K562 (cell line): ENCODE data around the gene ABLIM2. TPM values are rescaled to one million over a fixed set of nuclear protein-coding genes. Genes with fewer than 3 reads are reported as not detected.

ENCODE experiments used
- CBFA2T3 ChIP-seq: fragments of 450-650 bp; IDR thresholded peaks from 2 replicates; pipeline ENCODE4 v1.6.1; 2017
- E2F6 ChIP-seq, 2 experiments: IDR thresholded peaks; 2 replicates each; pipeline ENCODE4 v1.6.1; 2011; ENCODE audit warnings: borderline replicate concordance in 1 of 2, control low read depth in 1 of 2, low read depth in 1 of 2, low read length in 1 of 2, mild to moderate bottlenecking in 1 of 2, mixed read lengths in 1 of 2, moderate library complexity in 1 of 2; ENCODE audit not compliant: insufficient read depth in 1 of 2, insufficient read length in 1 of 2, poor library complexity in 1 of 2, severe bottlenecking in 1 of 2; ENCODE audit errors: extremely low read depth in 1 of 2
- L3MBTL2 ChIP-seq: fragments of 450-650 bp; IDR thresholded peaks from 2 replicates; pipeline ENCODE4 v1.6.1; 2016; ENCODE audit warnings: mild to moderate bottlenecking, moderate library complexity
- MCM3 ChIP-seq: fragments of 450-650 bp; IDR thresholded peaks from 2 replicates; pipeline ENCODE4 v1.6.1; 2016
- MGA ChIP-seq: fragments of 450-650 bp; IDR thresholded peaks from 2 replicates; pipeline ENCODE4 v1.6.1; 2016; ENCODE audit warnings: mild to moderate bottlenecking, moderate library complexity
- NR4A1 ChIP-seq, 2 experiments: fragments of 250-450 bp in 1 of 2; fragments of 450-650 bp in 1 of 2; sonication (Bioruptor Pico) in 1 of 2; IDR thresholded peaks; 2 replicates each; pipeline versions ENCODE4 v1.4.0 to v1.6.1; 2016 to 2020; ENCODE audit warnings: mild to moderate bottlenecking in 2 of 2, missing compliant biosample characterization in 1 of 2, missing genetic modification characterization in 1 of 2, moderate library complexity in 1 of 2
- PRPF4 ChIP-seq: fragments of 200-400 bp; formaldehyde crosslinking; IDR thresholded peaks from one replicate; pipeline ENCODE4 v1.6.1; 2017; ENCODE audit warnings: low read length, low read depth, mild to moderate bottlenecking; ENCODE audit not compliant: insufficient read depth, poor library complexity, severe bottlenecking
- SRSF9 ChIP-seq: fragments of 200-400 bp; formaldehyde crosslinking; IDR thresholded peaks from 2 replicates; pipeline ENCODE4 v1.6.1; 2017; ENCODE audit warnings: low read depth, low read length, borderline replicate concordance
- ZBTB17 ChIP-seq: fragments of 450-650 bp; formaldehyde crosslinking; IDR thresholded peaks from 2 replicates; pipeline ENCODE4 v1.4.0; 2020; ENCODE audit warnings: mild to moderate bottlenecking
- ZHX1 ChIP-seq: fragments of 150-350 bp; conservative IDR thresholded peaks from 2 replicates; pipeline ENCODE4 v1.6.1; 2014; ENCODE audit warnings: low read length
- polyA plus RNA-seq, 8 experiments: library from polyadenylated mRNA; depleted of rRNA in 4 of 8; stranded (reverse) in 5 of 8; unstranded in 3 of 8; fragments of >200 nt; fragmentation: Nextera tagmentation in 2 of 8; fragmentation: Illumina TruSeq in 1 of 8; extraction: Ambion mirVana in 2 of 8; extraction: Trizol in 1 of 8; gene quantifications; 2 replicates each; pipeline versions ENCODE4 v1.2.1 to v1.2.3, GENCODE V29; 2011 to 2014; ENCODE audit warnings: inconsistent platforms in 1 of 8, missing spikeins in 1 of 8
- total RNA-seq, 7 experiments: library from RNA; depleted of rRNA in 6 of 7; stranded (reverse); fragments of >200 nt in 6 of 7; fragmentation: Illumina TruSeq in 2 of 7; extraction: Trizol in 2 of 7; gene quantifications; 2 replicates each; pipeline versions ENCODE4 v1.2.1 to v1.2.3, GENCODE V29; 2011 to 2021; ENCODE audit warnings: low replicate concordance in 1 of 7

Gene ABLIM2
- total and polyA plus RNA-seq, 9 of the 15 experiments (the other 6 are each of a cell fraction or from before 2014, with no cell fraction given) = not detected

- TF ChIP-seq MGA (peak; percentile 80), PRPF4 (no peak), SRSF9 (no peak), MCM3 (no peak), NR4A1 (CRISPR knock-in tag; IDR thresholded peaks at IDR 0.05) (peak; percentile 70; the same call in 1 of the 2 replicates), NR4A1 (tag; IDR thresholded peaks at IDR 0.05) (peak; percentile 54; the same call in 1 of the 2 replicates), L3MBTL2 (peak; percentile 73; the same call in 1 of the 2 replicates), ZHX1 (no peak), CBFA2T3 (peak; percentile 28), E2F6 (IDR thresholded peaks at IDR 0.05; ENCODE audit: borderline replicate concordance in 1 of 2, extremely low read depth in 1 of 2, insufficient read depth in 1 of 2, insufficient read length in 1 of 2, low read depth in 1 of 2, low read length in 1 of 2, poor library complexity in 1 of 2, severe bottlenecking in 1 of 2) (peak in 1 of 2 experiments; percentile 12), ZBTB17 (0 out of 2 replicates have a peak, but pooled peaks have one; percentile 33)
These were observed 40.4 kb upstream of the ABLIM2 start, which contains the start of gene SH3TC1 (continued) for GRCh38 chr4:8198906-8199593.
